ACC112 (cell line): ENCODE measurements around the gene TUBB2B.
"Not testable (repeated sequence)": the region's sequence is repeated elsewhere in the genome, so short reads cannot be mapped to it uniquely, and the experiment has no call there.

ENCODE experiments used
- H2AFZ ChIP-seq: fragments of 200-600 bp; sonication (generic); one replicate; pipeline ENCODE4 v1.6.0; 2017; ENCODE audit warnings: antibody characterized with exemption, low read length; ENCODE audit not compliant: unreplicated experiment
- H3K27ac ChIP-seq: fragments of 200-600 bp; sonication (generic); 2 replicates; pipeline ENCODE4 v1.5.1; 2014; ENCODE audit warnings: low read depth, mild to moderate bottlenecking, antibody characterized with exemption, low read length, moderate library complexity
- H3K27me3 ChIP-seq: fragments of 200-600 bp; sonication (generic); 2 replicates; pipeline ENCODE4 v1.6.1; 2014; ENCODE audit warnings: mild to moderate bottlenecking, antibody characterized with exemption, low read length, moderate library complexity, mixed read lengths; ENCODE audit not compliant: insufficient read depth
- H3K36me3 ChIP-seq: fragments of 200-600 bp; sonication (generic); 2 replicates; pipeline ENCODE4 v1.6.1; 2016; ENCODE audit warnings: mild to moderate bottlenecking, antibody characterized with exemption, low read length, moderate library complexity, mixed read lengths; ENCODE audit not compliant: insufficient read depth
- H3K4me1 ChIP-seq: fragments of 200-600 bp; sonication (generic); one replicate; pipeline ENCODE4 v1.6.1; 2016; ENCODE audit warnings: low read length, mixed read lengths; ENCODE audit not compliant: insufficient read depth, unreplicated experiment, control insufficient read depth
- H3K4me3 ChIP-seq: fragments of 200-600 bp; sonication (generic); 2 replicates; pipeline ENCODE4 v1.5.1; 2014; ENCODE audit warnings: mild to moderate bottlenecking, low read depth, low read length
- H3K79me2 ChIP-seq: fragments of 200-600 bp; sonication (generic); one replicate; pipeline ENCODE4 v1.6.0; 2016; ENCODE audit warnings: low read length; ENCODE audit not compliant: control insufficient read depth, unreplicated experiment, insufficient read depth

TUBB2B gene

DNA sequence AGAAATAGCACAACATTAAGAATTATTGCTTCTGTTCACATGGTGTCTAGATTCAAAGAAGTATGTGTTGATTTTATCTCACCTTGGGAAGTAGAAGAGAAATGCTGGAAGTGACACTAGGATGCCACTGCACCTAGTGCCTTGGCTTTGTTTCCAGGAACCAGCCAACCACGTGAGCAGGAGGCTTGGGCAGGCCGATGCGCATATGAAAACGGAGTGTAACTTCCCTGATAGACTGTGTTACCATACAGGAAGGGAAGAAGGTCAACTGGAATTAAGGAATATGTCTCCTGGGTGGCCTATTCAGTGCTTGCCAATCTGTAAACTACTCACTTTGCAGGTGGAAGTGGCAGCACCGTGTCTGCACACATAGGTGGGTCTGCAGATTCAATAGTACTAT lies 28.1 kb downstream of the TUBB2B start:
- Histone ChIP-seq H3K27ac (no peak overlapping the region), H2AFZ (no peak overlapping the region), H3K4me1 (no peaks in the 10 kb centered on the region), H3K36me3 (no peaks in the 10 kb centered on the region), H3K79me2 (no peaks in the 10 kb centered on the region), H3K27me3 (no peaks in the 10 kb centered on the region), H3K4me3 (no peak overlapping the region)

DNA sequence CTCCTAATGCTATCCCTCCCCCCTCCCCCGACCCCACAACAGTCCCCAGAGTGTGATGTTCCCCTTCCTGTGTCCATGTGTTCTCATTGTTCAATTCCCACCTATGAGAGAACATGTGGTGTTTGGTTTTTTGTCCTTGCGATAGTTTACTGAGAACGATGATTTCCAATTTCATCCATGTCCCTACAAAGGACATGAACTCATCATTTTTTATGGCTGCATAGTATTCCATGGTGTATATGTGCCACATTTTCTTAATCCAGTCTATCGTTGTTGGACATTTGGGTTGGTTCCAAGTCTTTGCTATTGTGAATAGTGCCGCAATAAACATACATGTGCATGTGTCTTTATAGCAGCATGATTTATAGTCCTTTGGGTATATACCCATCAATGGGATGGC lies 29.7 kb downstream of the TUBB2B start:
- not testable (repeated sequence) for H2AFZ ChIP-seq, H3K27me3 ChIP-seq, H3K79me2 ChIP-seq, H3K4me3 ChIP-seq, H3K4me1 ChIP-seq, H3K36me3 ChIP-seq, H3K27ac ChIP-seq

DNA sequence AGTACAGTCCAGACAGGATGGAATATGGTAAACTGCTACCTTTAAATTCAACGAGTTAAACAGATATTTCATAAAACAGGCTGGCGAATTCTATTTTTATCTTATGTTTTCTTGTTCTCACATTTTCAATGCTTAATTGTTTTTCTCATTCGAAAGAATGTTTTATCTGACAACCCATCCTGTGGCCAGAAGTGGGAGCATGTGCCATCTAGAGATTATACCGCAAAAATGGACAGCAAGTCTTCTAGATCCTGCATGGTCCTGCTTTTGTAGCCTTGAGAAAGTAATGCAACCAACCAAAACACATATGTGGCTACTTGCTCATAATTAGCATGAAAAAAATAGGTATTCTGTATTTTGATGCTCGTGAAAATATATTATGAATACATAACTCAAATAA lies 30.7 kb downstream of the TUBB2B start:
- H3K36me3 ChIP-seq = no peaks in the 10 kb centered on the region
- H3K27me3 ChIP-seq = no peaks in the 10 kb centered on the region
- no peak overlapping the region for H3K27ac ChIP-seq
- H3K79me2 ChIP-seq = no peaks in the 10 kb centered on the region
- no peaks in the 10 kb centered on the region for H3K4me1 ChIP-seq
- no peak overlapping the region for H2AFZ ChIP-seq
- no peak overlapping the region for H3K4me3 ChIP-seq

GRCh38 chr6:3195695-3196497 lies 31.6 kb downstream of the TUBB2B start:
- Histone ChIP-seq H3K4me1 (no peaks in the 10 kb centered on the region), H3K79me2 (no peaks in the 10 kb centered on the region), H3K4me3 (no peak overlapping the region), H3K27ac (no peak overlapping the region), H2AFZ (no peak overlapping the region), H3K36me3 (no peaks in the 10 kb centered on the region), H3K27me3 (no peaks in the 10 kb centered on the region)

DNA sequence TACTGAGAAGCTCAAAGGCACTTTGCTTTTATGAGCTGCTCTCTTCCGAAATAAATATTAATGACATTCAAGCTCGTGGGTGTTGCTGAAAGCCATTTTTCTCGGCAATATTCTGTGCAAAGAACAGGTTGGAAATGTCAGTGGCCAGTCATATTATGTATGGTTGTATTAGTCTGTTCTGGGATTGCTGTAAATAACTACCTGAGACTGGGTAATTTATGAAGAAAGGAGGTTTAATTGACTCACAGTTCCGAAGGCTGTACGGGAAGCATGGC lies 32.1 kb downstream of the TUBB2B start:
- Histone ChIP-seq H3K27me3 (no peaks in the 10 kb centered on the region), H3K36me3 (no peaks in the 10 kb centered on the region), H3K27ac (no peak overlapping the region), H3K4me3 (no peak overlapping the region), H2AFZ (no peak overlapping the region), H3K79me2 (no peaks in the 10 kb centered on the region), H3K4me1 (no peaks in the 10 kb centered on the region)

- H2AFZ ChIP-seq = no peak overlapping the region
- H3K79me2 ChIP-seq = no peaks in the 10 kb centered on the region
- no peaks in the 10 kb centered on the region for H3K27me3 ChIP-seq
- no peak overlapping the region for H3K27ac ChIP-seq
- H3K36me3 ChIP-seq = no peaks in the 10 kb centered on the region
- no peaks in the 10 kb centered on the region for H3K4me1 ChIP-seq
- no peak overlapping the region for H3K4me3 ChIP-seq
These were observed 32.7 kb downstream of the TUBB2B start for GRCh38 chr6:3194535-3195419.

DNA sequence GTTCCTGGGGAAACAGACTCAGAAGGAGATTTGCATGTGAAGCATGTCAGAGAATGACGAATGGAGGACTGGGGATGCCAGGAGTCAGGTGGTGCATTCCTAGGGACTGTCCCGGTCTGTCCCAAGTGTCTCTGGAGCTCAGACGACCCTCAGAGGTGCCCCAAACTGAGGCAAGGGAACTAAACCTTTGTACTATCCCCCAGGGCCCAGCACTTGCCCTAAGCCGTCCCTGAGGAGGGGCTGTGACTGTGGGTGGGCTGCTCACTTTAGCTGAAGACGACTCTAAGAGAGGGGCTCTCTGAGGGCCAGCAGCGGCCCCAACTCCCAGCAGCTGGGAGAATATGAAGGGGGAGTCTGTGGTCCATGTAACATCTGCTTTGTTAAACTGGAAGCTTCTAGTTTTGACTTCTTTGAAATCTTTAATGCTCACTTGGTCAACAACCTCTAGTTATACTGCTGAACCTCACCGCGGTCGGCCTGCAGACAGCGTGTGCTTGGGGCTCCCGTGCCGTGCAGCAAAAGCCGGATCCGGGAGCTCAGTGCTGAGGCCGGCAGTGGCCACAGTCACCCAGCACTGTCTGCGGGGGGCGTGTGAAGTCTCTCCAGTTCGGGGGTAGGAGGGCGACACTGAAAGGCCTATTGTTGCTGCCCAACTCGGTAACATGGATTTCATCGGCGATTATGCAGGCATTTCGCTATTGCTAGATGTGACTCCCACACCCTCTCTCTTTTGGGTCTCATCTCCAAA lies 34.2 kb downstream of the TUBB2B start:
- H2AFZ ChIP-seq = no peak overlapping the region
- no peaks in the 10 kb centered on the region for H3K36me3 ChIP-seq
- no peaks in the 10 kb centered on the region for H3K4me1 ChIP-seq

DNA sequence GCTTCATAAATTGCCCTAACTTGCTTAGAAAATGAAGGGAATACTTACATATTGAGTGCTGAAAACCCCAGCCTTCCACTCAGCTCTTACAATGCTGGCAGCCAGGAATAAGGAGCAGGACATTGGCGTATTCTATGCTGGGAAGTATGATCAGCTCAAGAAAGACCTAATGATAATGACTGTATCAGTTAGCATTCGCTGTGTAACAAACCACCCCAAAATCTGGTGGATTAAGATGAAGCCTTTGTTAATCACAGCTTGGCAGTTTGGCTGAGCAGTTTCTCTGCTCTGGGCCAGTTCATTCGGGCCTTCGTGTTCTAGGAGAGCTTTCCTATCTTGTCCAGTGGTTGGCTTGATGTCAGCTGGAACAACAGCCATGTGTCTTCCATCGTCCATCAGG lies 36.7 kb downstream of the TUBB2B start:
- no peak overlapping the region for H3K27ac ChIP-seq
- H3K27me3 ChIP-seq = peaks cover 12% of the 10 kb centered on the region; the same call in 1 of the 2 replicates
- H2AFZ ChIP-seq = no peak overlapping the region
- H3K79me2 ChIP-seq = no peaks in the 10 kb centered on the region
- H3K36me3 ChIP-seq = no peaks in the 10 kb centered on the region
- no peak overlapping the region for H3K4me3 ChIP-seq
- no peaks in the 10 kb centered on the region for H3K4me1 ChIP-seq

More for the DNA sequence above, 34.2 kb downstream of the TUBB2B start:
- Histone ChIP-seq H3K79me2 (no peaks in the 10 kb centered on the region), H3K27ac (no peak overlapping the region), H3K4me3 (no peak overlapping the region), H3K27me3 (no peaks in the 10 kb centered on the region)

GRCh38 chr6:3190056-3190455 lies 37.4 kb downstream of the TUBB2B start:
- Histone ChIP-seq H3K27ac (no peak overlapping the region), H3K36me3 (no peaks in the 10 kb centered on the region), H3K4me1 (no peaks in the 10 kb centered on the region), H3K4me3 (no peak overlapping the region), H3K27me3 (peaks cover 12% of the 10 kb centered on the region; the same call in 1 of the 2 replicates), H3K79me2 (no peaks in the 10 kb centered on the region), H2AFZ (no peak overlapping the region)

GRCh38 chr6:3189192-3189591 lies 38.3 kb downstream of the TUBB2B start:
- not testable (repeated sequence) for H3K79me2 ChIP-seq, H3K27ac ChIP-seq, H3K4me3 ChIP-seq, H3K36me3 ChIP-seq, H3K4me1 ChIP-seq, H2AFZ ChIP-seq
- H3K27me3 ChIP-seq = peaks cover 12% of the 10 kb centered on the region; the same call in 1 of the 2 replicates
